Measurements from ENCODE around the gene SHB. TPM values are rescaled to one million over a fixed set of nuclear protein-coding genes. Genes with fewer than 3 reads are reported as not detected.

SHB gene
- total and polyA plus RNA-seq, 2 of the 13 experiments (the other 11 are each of a cell fraction or from before 2014, with no cell fraction given), result 19.4 to 20.7 TPM

DNA sequence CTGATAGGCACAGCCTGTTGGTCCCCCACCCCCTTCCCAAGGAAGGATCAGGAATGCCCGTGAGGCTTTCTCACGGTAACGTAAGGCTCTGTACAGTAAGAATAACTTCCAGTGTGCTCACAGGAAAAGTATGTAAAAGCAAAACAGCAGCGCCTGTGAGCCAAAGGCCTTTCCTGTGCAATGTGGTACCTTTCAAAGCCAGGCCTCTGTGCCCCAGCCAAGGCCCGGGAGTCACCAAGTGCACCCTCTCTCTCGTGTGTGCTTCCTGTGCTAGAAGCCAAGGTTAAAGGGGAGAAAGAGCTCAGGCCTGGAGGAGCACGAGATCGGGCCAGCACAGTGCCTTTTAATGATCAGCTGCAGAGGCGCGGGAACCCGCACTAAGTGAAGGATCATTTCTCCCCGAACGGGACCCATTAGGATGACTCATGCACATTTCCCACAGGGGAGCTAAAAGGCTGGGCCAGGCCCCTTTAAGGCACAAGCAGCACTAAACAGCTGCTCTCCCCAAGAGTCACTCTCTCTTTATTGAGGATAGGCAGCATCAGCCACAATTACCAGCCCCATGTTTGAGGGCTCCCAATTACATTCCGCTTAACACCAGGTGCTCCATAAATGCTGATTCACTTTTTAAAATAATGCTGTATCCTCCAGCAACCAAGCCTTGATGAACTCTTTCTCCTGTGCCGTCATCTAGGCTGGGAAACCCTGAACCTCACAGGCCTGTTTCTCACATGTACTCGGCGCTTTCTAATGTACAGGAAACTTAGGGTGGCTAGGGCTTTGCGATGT lies 42.8 kb downstream of the SHB start (continued):
- TF ChIP-seq HDAC2 (CRISPR knock-in tag; IDR thresholded peaks at IDR 0.05) (0 out of 2 replicates have a peak, but pooled peaks have one; percentile 14), HNRNPK (IDR thresholded peaks at IDR 0.05; ENCODE audit: low read depth, low read length, poor library complexity, severe bottlenecking) (no peak), ONECUT2 (CRISPR knock-in tag; IDR thresholded peaks at IDR 0.05) (no peak), PHB2 (IDR thresholded peaks at IDR 0.05; ENCODE audit: partially characterized antibody) (no peak), ZNF430 (CRISPR knock-in tag; IDR thresholded peaks at IDR 0.05) (no peak), ZBTB38 (CRISPR knock-in tag; IDR thresholded peaks at IDR 0.05) (0 out of 2 replicates have a peak, but pooled peaks have one; percentile 66), ZFY (CRISPR knock-in tag; IDR thresholded peaks at IDR 0.05) (peak; percentile 37; the same call in 1 of the 2 replicates), FOSL2 (CRISPR knock-in tag; IDR thresholded peaks at IDR 0.05) (peak; percentile 78)
- TF ChIP-seq, protein P1, sequence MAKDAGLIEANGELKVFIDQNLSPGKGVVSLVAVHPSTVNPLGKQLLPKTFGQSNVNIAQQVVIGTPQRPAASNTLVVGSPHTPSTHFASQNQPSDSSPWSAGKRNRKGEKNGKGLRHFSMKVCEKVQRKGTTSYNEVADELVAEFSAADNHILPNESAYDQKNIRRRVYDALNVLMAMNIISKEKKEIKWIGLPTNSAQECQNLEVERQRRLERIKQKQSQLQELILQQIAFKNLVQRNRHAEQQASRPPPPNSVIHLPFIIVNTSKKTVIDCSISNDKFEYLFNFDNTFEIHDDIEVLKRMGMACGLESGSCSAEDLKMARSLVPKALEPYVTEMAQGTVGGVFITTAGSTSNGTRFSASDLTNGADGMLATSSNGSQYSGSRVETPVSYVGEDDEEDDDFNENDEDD (CRISPR knock-in tag; IDR thresholded peaks at IDR 0.05; ENCODE audit: borderline replicate concordance), result no peak

DNA sequence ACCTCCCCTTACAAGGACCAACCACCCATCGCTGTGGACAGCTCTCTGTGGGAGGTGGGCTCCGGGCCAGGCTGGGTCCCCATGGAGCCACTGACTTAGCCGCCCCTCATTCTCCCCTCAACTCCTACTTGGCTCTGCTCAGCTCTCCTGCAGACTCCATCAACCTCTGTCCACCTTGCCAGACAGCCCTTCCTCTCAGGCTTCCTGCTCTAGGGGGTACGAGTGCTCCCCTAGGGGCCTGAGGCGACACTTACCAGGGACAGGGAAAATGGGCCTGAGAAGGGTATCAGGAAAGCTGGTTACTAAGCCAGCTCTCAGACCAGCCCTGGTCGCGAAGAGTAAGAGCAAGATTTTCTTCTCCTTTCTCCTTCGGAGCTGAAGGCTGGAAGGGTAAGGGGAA lies 43.9 kb downstream of the SHB start:
- no peak overlapping the region for H2AFZ ChIP-seq (ENCODE audit: low read length)
- DNase-seq (ENCODE audit: low spot score), result no peak
- CTCF ChIA-PET (ENCODE audit: low intra/inter-chr PET ratio, low total read pairs), result no interaction called here
- peak overlapping the region; percentile 69 for H3K4me2 ChIP-seq (ENCODE audit: low read depth, low read length)
- H3K4me3 ChIP-seq (replicated peaks in 1 of 3; ENCODE audit: insufficient read depth in 1 of 3, low read depth in 2 of 3, low read length in 3 of 3), result peak overlapping the region in 1 of 3 experiments; percentile 20; a peak in 1 of 6 replicates
- intact Hi-C loops (cut with micrococcal nuclease; ENCODE audit: unreplicated experiment), result loop anchor here (2.0 to 10.0 kb wide), 2 partner anchors 42 to 140 kb away; no protein-coding TSS in a partner anchor
- 77% methylated on average over 8 of the region's 8 CpGs for WGBS (ENCODE audit: low lambda C conversion rate)
- peaks cover 93% of the 10 kb centered on the region for H3K79me2 ChIP-seq (ENCODE audit: insufficient read depth, low read length)
- H3K36me3 ChIP-seq (replicated peaks in 1 of 2; ENCODE audit: control insufficient read depth in 1 of 2, insufficient read depth in 2 of 2, low read length in 2 of 2), result peaks cover 16 to 18% of the 10 kb centered on the region in 2 experiments
- peak; percentile 16 for ATAC-seq
- H3K27me3 ChIP-seq (ENCODE audit: control insufficient read depth in 1 of 2, insufficient read depth in 2 of 2, low read length in 2 of 2), result no peaks in the 10 kb centered on the region
- POLR2A ChIA-PET, result interaction anchor here (0.7 to 5.7 kb wide), 5 partner anchors 16 to 59 kb away, joined by 3 to 47 read pairs (median 11); no protein-coding TSS in a partner anchor
- in situ Hi-C loops (cut with HindIII; ENCODE audit: extremely low pct_ligation_motif_present, low pct_unique_long_range_greater_than_20kb), result no loop called here
- H3K4me1 ChIP-seq (ENCODE audit: insufficient read depth, low read length), result peaks cover 100% of the 10 kb centered on the region
- H3K9ac ChIP-seq (ENCODE audit: insufficient read depth, low read depth, low read length), result no peak overlapping the region; the same call in 1 of the 2 replicates
- BruUV-seq (replicated peaks), result no TSS peak
- peaks cover 27% of the 10 kb centered on the region; the same call in 1 of the 2 replicates for H4K20me1 ChIP-seq (ENCODE audit: insufficient read depth, low read length)
- H3K9me3 ChIP-seq (ENCODE audit: low read length), result no peaks in the 10 kb centered on the region
- H3K27ac ChIP-seq (ENCODE audit: extremely low read length, insufficient read depth, low read length), result peak overlapping the region; percentile 70
- no peak for FAIRE-seq
- no peak for TF ChIP-seq CC2D1A (CRISPR knock-in tag; IDR thresholded peaks at IDR 0.05)
- no peak for TF ChIP-seq ZNF207 (IDR thresholded peaks at IDR 0.05; ENCODE audit: borderline replicate concordance)
- TF ChIP-seq, protein P2, sequence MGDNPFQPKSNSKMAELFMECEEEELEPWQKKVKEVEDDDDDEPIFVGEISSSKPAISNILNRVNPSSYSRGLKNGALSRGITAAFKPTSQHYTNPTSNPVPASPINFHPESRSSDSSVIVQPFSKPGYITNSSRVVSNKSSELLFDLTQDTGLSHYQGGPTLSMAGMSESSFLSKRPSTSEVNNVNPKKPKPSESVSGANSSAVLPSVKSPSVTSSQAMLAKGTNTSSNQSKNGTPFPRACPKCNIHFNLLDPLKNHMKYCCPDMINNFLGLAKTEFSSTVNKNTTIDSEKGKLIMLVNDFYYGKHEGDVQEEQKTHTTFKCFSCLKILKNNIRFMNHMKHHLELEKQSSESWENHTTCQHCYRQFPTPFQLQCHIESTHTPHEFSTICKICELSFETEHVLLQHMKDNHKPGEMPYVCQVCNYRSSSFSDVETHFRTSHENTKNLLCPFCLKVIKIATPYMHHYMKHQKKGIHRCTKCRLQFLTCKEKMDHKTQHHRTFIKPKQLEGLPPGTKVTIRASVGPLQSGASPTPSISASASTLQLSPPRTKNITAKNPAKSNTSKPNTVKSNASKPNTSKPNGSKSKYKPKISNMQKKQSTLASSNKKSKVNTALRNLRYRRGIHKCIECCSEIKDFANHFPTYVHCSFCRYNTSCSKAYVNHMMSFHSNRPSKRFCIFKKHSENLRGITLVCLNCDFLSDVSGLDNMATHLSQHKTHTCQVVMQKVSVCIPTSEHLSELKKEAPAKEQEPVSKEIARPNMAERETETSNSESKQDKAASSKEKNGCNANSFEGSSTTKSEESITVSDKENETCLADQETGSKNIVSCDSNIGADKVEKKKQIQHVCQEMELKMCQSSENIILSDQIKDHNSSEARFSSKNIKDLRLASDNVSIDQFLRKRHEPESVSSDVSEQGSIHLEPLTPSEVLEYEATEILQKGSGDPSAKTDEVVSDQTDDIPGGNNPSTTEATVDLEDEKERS (CRISPR knock-in tag; IDR thresholded peaks at IDR 0.05), result no peak
- TF ChIP-seq, protein P3, sequence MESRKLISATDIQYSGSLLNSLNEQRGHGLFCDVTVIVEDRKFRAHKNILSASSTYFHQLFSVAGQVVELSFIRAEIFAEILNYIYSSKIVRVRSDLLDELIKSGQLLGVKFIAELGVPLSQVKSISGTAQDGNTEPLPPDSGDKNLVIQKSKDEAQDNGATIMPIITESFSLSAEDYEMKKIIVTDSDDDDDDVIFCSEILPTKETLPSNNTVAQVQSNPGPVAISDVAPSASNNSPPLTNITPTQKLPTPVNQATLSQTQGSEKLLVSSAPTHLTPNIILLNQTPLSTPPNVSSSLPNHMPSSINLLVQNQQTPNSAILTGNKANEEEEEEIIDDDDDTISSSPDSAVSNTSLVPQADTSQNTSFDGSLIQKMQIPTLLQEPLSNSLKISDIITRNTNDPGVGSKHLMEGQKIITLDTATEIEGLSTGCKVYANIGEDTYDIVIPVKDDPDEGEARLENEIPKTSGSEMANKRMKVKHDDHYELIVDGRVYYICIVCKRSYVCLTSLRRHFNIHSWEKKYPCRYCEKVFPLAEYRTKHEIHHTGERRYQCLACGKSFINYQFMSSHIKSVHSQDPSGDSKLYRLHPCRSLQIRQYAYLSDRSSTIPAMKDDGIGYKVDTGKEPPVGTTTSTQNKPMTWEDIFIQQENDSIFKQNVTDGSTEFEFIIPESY (CRISPR knock-in tag; IDR thresholded peaks at IDR 0.05), result no peak
- no peak for TF ChIP-seq SNRNP70 (IDR thresholded peaks at IDR 0.05; ENCODE audit: low read depth, low read length)
- no peak for TF ChIP-seq RFXANK (CRISPR knock-in tag; IDR thresholded peaks at IDR 0.05)

Data from HepG2 (cell line).